Measurements from ENCODE around the gene TEX11. TPM values are rescaled to one million over a fixed set of nuclear protein-coding genes. Genes with fewer than 3 reads are reported as not detected.
"Not testable (repeated sequence)": the region's sequence is repeated elsewhere in the genome, so short reads cannot be mapped to it uniquely, and the experiment has no call there.

Gene TEX11
- under 1 TPM in 6 of 10 donors, not detected in 4; 0.08 to 0.41 (median 0.14) TPM for polyA plus RNA-seq (ENCODE audit: insufficient read length in 10 of 10)
- long read RNA-seq, donor 1: 0 reads
- long read RNA-seq, donor 2: 0 reads
- long read RNA-seq, donor 3: 0 reads
- long read RNA-seq, donor 4: 0 reads
- long read RNA-seq, donor 5: 0 reads
- long read RNA-seq, donor 6: 0 reads
- long read RNA-seq, donor 7: 0 reads
- long read RNA-seq, donor 8: 0 reads
- long read RNA-seq, donor 9: 0 reads

DNA sequence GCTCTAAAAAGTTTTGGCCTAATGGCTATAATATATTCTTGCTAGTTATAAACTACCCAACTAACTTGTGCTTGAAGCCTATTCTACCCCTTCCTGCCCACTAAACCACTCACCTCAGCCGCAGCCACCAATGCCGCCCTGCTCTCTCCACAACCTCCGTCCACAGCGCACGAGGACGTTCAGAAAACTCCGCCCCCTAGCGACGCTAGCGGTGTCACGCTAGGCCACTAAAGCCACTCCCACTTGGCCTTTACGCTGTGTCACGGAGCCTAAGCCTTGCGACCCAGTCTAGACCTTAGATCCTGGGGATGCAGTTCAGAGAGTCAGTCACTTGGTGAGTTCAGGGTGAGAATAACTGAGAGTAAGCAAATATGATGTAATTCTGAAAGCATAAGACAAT, at the start of gene TEX11:
TSS of gene TEX11 (minus strand) at position 171 of the 400 bp plus-strand sequence. CDS start 922 bp downstream, outside the sequence.
- no peak for DNase-seq

DNA sequence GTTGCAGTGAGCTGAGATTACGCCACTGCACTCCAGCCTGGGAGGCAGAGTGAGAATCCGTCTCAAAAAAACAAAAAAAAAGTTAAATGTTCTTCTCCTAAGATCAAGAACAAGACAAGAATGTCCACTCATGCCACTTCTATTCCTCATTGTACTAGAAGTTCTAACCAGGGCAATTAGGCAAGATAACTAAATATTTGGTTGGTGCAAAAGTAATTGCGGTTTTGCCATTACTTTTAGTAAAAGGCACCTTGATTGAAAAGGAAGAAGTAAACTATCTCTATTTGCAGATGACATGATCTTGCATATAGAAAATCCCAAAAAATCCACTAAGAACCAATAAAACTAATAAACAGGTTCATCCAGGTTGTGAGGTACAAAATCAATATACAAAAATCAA, 46.4 kb upstream of the TEX11 start:
- no peak for DNase-seq

DNA sequence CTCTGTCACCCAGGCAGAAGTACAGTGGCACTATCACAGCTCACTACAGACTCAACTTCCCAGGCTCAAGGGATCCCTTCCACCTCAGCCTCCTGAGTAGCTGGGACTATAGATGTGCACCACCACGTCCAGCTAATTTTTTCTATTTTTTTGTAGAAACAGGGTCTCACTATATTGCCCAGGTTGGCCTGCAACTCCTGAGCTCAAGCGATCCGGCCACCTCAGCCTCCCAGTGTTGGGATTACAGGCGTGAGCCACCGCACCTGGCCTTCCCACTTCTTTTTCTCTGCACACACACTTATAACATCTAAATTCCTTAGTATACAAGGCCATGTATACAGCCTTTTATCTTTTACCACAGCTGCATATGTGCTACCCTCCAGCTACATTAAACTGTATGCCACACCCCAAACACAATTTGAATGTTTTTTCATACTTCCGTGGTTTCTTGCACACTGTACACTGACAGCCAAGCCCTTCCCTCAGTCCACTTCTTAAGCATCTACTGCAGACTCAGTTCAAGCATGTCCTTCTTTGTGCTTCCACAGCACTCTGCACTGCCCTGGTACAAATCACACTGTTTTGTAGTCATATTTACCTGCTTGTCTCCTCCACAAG, 15.9 kb upstream of the TEX11 start:
- no peak for DNase-seq

DNA sequence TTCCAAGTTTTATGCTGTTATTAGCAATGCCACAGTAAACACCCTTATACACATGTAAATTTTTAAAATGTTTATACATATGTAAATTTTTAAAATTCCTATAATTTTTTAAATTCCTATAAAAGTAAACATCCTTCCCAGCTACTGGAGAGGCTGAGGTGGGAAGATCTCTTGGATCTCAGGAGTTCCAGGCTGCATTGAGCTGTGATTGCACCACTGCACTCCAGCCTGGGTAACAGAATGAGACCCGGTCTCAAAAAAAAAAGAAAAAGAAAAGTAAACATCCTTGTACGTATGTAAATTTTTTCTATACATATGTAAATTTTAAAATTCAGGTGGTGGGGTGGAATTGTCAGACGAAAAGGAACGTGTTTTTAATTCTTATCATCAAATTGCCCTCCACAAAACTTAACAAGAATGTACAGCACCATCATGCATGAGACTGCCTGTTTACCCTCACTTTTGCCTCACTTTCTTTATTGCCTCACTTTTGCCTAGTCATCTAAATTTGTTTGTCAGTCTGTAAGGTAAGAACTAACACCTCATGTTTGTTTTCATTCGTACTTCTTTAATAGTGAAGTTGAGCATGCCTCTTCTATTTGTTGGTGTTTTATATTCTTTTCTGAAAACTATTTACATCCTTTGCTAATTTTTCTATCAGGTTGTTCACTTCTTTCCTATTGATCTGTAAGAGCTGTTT, 14.4 kb upstream of the TEX11 start:
- DNase-seq: no peak

DNA sequence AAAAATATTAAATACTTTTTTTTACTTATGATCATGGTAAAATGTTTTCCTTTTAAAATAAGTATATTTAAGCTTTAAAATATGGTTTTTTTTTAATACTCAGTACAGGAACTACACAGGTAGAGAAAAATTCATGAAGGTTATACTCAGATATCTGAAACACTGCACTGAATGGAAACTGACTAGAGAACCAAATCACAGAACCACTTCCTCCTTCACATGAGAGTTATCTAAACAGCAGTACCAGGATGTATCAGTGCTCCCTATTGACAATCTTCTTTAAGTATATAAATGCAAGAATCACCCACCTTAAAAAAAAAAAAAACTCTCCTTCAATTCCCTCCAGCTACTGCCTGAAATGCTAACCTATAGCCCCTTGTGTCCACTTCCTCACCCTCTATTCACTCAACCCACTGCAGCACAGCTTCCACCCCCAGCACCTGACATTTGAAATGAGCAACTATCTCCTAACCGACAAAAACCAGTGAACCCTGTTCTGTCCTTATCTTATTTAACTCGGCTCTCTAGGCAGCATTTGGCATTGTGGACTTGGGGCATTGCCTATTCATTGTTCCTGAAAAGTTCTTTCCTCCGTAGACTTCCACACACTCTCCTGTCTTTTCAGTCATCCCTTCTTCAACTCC, 13.3 kb upstream of the TEX11 start:
- no peak for DNase-seq

DNA sequence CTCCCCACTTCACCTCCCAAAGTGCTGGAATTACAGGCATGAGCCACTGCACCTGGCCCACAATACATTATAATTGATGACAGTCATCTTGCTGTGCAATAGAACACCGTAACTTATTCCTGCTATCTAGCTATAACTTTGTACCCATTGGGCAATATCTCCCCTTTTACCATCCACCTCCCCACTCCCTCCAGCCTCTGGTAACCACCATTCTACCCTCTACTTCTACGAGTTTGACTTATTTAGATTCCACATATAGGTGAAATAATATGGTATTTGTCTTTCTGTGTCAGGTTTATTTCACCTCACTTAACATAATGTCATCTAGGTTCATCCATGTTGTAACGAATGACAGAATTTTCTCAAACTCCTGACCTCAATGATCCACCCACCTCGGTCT, 8.2 kb upstream of the TEX11 start:
- DNase-seq: no peak

DNA sequence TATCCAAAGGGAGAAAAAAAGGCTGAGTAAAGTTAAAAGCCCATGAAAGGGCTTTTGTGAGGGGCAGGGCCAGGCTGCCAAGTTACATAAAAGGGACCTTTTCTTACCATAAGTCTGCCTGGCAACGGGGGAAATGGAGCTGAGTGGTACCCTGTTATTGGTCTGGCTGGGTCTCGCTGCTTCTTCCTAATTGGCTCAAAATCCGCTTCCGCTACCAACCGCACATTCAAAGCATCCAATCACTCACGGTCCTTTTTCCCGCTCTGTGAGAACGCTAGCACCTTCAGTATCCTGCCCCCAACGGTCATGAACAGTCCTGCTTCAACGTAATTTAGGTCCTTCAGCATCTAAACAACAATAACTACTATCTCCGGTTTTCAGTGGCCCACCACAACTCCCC, 611 bp downstream of the TEX11 start:
- no peak for DNase-seq

DNA sequence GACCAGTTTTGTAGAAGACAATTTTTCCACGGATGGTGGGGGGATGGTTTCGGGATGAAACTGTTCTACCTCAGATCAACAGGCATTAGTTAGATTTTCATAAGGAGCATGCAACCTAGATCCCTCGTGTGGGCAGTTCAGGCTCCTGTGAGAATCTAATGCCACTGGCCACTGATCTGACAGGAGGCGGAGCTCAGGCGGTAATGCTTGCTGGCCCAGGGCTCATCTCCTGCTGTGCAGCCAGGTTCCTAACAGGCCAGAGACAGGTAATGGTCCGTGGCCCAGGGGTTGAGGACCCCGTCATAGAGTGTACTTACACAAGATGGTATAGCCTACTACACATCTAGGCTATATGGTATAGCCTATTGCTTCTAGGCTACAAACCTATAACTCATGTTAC, 7.0 kb downstream of the TEX11 start:
- no peak for DNase-seq

DNA sequence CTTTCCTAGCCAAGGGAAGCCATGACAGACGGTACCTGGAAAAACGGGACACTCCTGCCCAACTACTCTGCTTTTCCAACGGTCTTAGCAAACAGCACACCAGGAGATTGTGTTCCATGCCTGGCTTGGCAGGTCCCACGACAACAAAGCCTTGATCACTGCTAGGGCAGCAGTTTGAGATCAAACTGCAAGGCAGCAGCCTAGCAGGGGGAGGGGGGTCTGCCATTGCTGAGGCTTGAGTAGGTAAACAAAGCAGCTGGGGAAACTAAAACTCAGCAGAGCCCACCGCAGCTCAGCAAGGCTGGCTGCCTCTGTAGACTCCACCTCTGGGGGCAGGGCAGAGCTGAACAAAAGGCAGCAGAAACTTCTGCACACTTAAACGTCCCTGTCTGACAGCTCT, 18.1 kb downstream of the TEX11 start:
- not testable (repeated sequence) for DNase-seq

DNA sequence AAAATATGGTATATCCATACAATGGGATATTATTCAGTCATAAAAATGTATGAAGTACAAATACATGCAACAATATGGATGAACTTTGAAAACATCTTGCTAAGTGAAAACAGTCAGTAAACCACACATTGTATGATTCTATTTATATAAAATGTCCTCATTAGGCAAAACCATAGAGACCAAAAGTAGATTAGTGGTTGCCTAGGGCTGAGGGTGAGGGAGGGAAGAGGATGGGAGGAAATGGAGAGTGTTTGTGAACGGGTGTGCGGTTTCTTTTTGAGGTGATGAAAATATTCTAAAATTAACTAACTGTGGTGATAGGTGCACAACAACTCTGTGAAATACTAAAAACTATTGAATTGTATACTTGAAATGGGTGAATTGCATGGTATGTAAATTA, 29.6 kb downstream of the TEX11 start:
- DNase-seq: no peak

DNA sequence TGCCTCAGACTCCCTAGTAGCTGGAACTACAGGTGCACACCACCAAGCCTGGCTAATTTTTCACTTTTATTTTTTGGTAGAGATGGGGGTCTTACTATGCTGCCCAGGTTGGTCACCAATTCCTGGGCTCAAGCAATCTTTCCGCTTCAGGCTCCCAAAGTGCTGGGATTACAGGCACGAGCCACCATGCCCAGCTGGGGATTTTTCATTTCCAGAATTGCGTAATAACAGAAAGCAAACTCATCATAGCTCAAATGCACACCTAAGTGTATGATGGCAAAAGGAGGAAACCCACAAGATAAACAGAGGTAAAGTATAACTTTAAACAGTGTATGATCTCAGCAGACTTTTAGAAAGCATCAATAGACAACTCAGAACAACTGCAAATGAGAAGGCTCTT, 56.2 kb downstream of the TEX11 start:
- DNase-seq: no peak

DNA sequence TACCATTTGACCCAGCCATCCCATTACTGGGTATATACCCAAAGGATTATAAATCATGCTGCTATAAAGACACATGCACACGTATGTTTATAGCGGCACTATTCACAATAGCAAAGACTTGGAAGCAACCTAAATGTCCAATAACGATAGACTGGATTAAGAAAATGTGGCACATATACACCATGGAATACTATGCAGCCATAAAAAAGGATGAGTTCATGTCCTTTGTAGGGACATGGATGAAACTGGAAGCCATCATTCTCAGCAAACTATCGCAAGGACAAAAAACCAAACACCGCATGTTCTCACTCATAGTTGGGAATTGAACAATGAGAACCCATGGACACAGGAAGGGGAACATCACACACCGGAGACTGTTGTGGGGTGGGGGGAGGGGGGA, 64.4 kb downstream of the TEX11 start:
- DNase-seq: not testable (repeated sequence)

DNA sequence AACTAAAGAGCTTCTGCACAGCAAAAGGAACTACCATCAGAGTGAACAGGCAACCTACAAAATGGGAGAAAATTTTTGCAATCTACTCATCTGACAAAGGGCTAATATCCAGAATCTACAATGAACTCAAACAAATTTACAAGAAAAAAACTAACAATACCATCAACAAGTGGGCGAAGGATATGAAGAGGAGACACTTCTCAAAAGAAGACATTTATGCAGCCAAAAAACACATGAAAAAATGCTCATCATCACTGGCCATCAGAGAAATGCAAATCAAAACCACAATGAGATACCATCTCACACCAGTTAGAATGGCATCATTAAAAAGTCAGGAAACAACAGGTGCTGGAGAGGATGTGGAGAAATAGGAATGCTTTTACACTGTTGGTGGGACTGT, 64.9 kb downstream of the TEX11 start:
- not testable (repeated sequence) for DNase-seq

DNA sequence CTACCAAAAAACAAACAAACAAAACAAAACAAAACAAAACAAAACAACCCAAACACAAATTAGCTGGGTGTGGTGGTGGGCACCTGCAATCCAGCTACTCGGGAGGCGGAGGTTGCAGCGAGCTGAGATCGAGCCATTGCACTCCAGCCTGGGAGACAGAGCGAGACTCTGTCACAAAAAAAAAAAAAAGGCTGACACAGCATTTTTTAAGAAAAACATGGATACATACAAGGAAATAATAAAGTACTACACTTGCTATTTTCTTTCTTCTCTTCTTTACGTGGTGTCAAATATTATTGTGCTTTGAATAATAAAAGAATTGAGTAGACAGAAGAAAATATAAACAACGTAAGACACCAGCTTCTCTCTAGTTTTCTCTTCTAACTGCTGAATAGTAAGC, 73.9 kb downstream of the TEX11 start:
- no peak for DNase-seq

DNA sequence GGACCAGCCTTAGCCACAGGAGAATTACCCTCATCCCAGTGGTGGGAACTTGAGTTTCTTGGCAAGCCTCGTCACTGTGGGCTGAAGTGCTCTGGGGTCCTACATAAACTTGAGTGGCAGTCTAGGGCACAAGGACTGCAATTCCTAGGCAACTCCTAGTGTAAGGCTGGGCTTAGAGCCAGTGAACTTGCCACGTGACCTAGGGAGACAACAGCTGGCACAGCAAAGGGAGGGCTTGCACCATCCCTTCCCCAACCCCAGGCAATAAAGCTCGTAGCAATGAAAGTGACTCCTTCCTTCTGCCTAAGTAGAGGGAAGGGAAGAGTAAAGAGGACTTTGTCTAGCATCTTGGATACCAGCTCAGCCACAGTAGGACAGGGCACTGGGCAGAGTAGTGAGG, 81.8 kb downstream of the TEX11 start:
- peak; percentile 25 to 49 (median 27) for DNase-seq

DNA sequence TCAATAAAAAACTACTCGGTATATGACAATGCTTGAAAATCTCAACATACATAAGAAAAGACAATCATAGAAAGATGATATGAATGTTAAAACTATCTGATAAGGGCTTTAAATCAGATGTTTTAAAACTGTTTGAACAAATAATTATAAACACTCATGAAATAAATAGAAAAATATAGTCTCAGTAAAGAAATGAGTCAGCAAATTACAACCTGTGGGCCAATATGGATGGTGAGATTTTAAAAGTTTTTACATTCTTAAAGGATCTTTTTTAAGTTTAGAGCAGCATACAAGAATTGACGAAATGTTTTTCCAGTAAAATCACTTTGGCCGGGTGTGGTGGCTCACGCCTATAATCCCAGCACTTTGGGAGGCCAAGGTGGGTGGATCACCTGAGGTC, 83.1 kb downstream of the TEX11 start:
- no peak for DNase-seq

DNA sequence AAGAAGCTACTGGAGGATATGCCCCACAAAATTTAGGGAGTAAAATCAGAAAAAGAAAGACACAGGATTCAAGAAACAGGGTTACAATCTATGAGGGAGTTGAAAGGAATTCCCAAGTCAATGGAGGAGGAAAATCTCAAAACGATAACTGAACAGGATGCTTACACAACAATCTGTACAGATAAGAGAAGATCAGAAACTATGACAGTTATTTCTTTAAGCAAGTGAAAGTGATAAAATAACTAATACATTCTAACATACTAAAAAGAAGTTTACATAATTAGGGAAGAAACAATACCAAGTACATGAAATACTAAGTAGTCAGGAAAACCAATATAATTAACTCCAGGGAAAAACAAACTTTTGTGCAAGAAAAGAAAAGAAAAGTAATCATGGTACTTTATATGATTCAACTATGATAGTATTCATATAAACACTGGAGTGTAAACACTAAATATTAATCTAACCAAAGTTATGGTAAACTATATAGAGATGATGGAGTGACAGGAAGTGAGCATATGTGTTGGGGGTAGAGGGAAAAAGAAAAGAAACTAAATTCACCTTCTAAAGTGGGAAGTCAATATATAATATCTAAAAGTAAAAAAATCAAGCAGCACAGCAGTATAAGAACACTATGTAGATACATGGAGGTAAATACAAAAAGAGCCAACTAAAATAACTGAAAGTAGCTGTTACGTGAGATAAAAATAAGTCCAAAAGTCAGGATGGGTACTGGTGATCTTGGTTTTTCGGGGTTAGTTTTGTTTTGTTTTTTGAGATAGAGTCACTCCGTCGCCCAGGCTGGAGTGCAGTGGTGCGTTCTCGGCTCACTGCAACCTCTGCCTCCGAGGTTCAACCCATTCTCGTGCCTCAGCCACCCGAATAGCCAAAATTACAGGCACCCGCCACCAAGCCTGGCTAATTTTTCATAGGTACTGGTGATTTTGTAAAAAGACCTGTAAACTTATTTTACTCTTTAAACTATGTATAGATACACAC, 99.3 kb downstream of the TEX11 start:
- DNase-seq: no peak

DNA sequence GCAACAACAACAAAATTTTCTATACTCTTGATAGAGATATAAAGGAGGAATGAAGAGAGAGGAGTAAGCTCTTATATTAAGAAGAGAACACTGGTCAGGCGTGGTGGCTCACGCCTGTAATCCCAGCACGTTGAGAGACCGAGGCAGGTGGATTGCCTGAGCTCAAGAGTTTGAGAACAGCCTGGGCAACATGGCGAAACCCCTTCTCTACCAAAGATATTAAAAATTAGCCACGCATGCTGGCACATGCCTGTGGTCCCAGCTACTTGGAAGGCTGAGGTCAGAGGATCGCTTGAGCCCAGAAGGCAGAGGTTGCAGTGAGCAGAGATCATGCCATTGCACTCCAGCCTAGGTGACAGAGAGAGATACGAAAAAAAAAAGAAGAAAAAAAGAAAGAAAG, 102.4 kb downstream of the TEX11 start:
- no peak for DNase-seq

DNA sequence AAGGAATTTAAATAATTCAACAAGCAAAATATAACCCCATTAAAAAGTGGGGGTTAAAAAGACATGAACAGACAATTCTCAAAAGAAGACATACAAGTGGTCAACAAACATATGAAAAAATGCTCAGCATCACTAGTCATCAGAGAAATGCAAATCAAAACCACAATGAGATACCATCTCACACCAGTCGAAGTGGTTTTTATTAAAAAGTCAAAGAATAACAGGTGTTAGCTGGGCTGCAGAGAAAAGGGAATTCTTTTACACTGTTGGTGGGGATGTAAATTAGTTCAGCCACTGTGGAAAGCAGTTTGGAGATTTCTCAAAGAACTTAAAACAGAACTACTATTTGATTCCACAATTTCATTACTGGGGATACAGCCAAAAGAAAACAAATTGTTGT, 111.8 kb downstream of the TEX11 start:
- DNase-seq: not testable (repeated sequence)

DNA sequence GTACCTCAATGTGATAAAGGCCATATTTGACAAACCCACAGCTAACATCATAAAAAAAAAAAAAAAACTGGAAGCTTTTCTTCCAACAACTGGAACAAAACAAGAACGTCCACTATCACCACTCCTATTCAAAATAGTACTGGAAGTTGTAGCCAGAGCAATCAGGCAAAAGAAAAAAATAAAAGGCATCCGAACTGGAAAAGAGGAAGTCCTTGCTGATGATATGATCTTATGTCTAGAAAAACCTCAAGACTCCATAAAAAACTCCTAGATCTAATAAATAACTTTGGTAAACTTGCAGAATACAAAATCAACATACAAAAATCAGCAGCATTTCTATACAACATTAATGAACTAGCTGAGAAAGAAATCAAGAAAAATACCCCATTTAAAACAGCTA, 134.3 kb downstream of the TEX11 start:
- no peak for DNase-seq

DNA sequence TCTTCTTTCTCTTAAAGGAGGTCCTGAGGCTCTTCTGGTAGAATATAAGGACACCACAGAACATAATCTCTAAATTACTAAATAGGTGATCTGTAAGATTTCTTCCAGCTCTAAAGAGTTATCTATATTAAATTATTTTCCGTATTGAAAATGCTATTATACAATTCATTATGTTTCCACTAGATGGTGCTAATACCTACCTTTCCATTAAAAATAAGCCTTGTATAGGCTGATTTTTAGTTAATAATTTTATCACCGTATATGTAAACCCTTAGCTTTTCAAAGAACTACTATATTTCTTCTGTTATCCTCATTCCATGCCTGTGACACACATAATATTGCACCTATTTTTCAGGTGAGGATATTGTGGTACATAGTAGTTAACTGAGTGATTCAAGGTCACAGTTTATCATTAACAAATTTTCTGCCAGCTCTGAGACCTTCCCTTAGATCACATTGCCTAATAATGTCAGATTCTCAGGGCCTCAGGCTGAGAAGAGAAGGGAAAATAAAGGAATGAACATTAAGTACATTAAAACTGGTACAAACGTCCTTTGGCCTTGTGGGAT, 138.8 kb downstream of the TEX11 start:
- peak in 1 of 3 donors; percentile 5 for DNase-seq

Data from muscle of back (tissue), 13 donors.